DMS53 (cell line): ENCODE data around the gene CDT1.
"Not testable (repeated sequence)": the region's sequence is repeated elsewhere in the genome, so short reads cannot be mapped to it uniquely, and the experiment has no call there.

Source experiments
- DNase-seq: peaks from one replicate; lab custom pipeline; 2025; lab: John Stamatoyannopoulos, UW

Gene CDT1

GRCh38 chr16:88816736-88817535 lies 13.3 kb downstream of the CDT1 start:
- DNase-seq = no peak

GRCh38 chr16:88817785-88818574 lies 14.4 kb downstream of the CDT1 start:
- DNase-seq = peak; percentile 17

- no peak for DNase-seq
Measured at GRCh38 chr16:88818575-88818874, 14.9 kb downstream of the CDT1 start.

- DNase-seq = no peak
Measured at GRCh38 chr16:88819126-88819525, 15.5 kb downstream of the CDT1 start.

- DNase-seq = no peak
Measured at GRCh38 chr16:88820385-88821025, 16.9 kb downstream of the CDT1 start.

- DNase-seq = no peak
Measured at GRCh38 chr16:88821168-88821850, 17.7 kb downstream of the CDT1 start.

- DNase-seq = no peak
Measured at GRCh38 chr16:88822281-88823040, 18.9 kb downstream of the CDT1 start.

- DNase-seq = not testable (repeated sequence)
Measured at GRCh38 chr16:88823646-88824045, 20.1 kb downstream of the CDT1 start.

- no peak for DNase-seq
Measured at GRCh38 chr16:88824256-88825077, 20.9 kb downstream of the CDT1 start.

GRCh38 chr16:88825146-88825545 lies 21.6 kb downstream of the CDT1 start:
- no peak for DNase-seq

- DNase-seq = no peak
Measured at GRCh38 chr16:88826070-88826840, 22.7 kb downstream of the CDT1 start.

- no peak for DNase-seq
Measured at GRCh38 chr16:88827727-88828126, 24.1 kb downstream of the CDT1 start.

- DNase-seq = no peak
Measured at GRCh38 chr16:88828711-88829110, 25.1 kb downstream of the CDT1 start.

GRCh38 chr16:88830258-88830657 lies 26.7 kb downstream of the CDT1 start:
- no peak for DNase-seq

- no peak for DNase-seq
Measured at GRCh38 chr16:88830783-88831182, 27.2 kb downstream of the CDT1 start.

GRCh38 chr16:88831838-88832237 lies 28.2 kb downstream of the CDT1 start:
- DNase-seq = no peak

- DNase-seq = no peak
Measured at GRCh38 chr16:88833086-88833485, 29.5 kb downstream of the CDT1 start.

- DNase-seq = no peak
Measured at GRCh38 chr16:88834670-88835069, 31.1 kb downstream of the CDT1 start.

- DNase-seq = no peak
Measured at GRCh38 chr16:88835383-88835782, 31.8 kb downstream of the CDT1 start.

- no peak for DNase-seq
Measured at GRCh38 chr16:88835818-88836217, 32.2 kb downstream of the CDT1 start.
